ENCODE results near the gene ATP1A2.

Gene ATP1A2

DNA sequence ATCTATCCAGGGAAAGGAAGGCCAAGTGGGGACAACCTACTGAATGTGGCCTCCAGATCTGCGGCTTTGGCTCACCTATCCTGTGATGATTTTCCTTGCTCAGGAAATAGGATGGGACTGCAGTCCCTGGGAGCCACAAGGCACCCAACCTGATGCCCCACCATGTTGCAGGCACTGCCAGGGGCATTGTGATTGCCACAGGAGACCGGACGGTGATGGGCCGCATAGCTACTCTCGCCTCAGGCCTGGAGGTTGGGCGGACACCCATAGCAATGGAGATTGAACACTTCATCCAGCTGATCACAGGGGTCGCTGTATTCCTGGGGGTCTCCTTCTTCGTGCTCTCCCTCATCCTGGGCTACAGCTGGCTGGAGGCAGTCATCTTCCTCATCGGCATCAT is 11.8 kb downstream of the ATP1A2 start:
- DNase-seq = no peak

DNA sequence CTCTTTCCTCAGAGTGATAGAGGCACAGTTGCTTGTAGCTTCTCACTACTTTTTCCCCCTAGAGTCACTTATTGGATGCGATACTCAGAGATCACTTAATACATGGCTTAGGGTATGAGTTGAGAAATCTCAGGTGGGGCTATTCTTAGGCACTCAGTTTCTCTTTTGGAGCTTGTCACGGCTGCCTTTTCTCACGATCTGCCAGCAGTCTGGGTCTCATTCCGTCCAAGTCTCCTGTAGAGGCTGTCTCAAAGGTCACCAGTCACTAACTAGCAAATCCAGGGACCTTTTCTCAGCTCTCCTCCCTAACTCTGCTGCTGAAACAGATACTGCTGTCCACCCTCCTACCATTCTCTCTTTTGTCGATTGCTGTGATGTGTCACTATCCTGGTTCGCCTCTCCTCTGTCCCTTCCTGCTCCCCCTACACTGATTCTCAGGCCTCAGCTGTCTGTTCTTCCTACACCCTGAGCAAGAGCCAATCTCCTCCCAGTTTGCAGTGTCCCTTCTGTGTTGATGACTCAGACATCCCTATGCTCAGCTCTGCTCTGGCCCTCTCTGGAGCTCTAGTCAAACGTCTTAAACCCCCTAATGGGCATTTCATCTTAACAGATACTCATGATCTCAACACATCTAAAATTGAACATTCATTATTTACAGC is 12.4 kb downstream of the ATP1A2 start:
- DNase-seq = no peak

DNA sequence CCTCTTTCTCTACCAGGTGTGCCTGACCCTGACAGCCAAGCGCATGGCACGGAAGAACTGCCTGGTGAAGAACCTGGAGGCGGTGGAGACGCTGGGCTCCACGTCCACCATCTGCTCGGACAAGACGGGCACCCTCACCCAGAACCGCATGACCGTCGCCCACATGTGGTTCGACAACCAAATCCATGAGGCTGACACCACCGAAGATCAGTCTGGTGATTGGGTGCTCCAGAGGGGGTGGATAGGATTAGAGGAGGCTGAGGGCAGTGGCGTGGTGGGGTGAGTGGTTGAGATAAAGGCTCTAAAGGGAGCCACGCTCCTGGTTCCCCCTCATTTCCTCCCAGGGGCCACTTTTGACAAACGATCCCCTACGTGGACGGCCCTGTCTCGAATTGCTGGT is 13.1 kb downstream of the ATP1A2 start:
- no peak for DNase-seq

DNA sequence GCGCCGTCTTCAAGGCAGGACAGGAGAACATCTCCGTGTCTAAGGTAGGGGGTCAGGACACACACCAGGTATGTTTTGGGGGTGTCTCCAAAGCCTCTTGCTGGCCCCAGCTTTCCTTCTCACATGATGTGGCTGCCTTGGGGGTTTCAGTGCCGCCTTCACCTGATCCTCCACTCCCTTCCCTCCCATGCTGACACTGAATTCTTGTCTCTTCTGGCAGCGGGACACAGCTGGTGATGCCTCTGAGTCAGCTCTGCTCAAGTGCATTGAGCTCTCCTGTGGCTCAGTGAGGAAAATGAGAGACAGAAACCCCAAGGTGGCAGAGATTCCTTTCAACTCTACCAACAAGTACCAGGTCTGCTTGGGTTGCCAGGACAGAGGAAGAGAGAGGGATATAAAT is 13.5 kb downstream of the ATP1A2 start:
- DNase-seq = no peak

DNA sequence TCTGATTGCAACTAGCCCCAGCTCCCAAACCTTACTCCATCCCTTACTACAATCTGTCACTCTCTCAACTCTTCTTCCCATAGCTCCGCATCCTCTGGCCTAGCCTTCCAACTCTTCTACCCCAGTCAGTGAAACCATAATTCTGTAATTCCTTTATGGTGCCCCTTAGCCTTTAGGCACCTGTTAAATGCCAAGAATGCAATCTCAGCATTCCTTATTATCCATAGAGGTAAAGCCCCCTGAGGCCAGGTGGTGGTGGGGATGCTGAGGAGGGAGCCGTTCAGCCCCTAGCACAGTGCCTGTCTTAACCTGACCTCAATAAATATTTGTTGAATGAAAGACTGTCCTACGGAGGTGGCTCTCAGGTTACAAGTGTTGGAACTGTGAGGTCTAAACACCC is 14.0 kb downstream of the ATP1A2 start:
- no peak for DNase-seq

DNA sequence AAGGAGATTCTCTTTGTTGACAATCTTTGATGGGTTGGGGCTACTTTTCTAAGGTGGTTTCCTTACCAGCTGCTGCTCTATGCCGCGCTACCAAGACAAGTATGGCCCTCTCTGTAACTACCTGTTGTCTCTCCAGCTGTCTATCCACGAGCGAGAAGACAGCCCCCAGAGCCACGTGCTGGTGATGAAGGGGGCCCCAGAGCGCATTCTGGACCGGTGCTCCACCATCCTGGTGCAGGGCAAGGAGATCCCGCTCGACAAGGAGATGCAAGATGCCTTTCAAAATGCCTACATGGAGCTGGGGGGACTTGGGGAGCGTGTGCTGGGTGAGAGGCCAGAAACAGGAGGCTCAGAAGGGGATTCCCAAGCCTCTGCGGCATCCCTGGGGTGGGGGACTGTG is 14.4 kb downstream of the ATP1A2 start:
- DNase-seq = no peak

DNA sequence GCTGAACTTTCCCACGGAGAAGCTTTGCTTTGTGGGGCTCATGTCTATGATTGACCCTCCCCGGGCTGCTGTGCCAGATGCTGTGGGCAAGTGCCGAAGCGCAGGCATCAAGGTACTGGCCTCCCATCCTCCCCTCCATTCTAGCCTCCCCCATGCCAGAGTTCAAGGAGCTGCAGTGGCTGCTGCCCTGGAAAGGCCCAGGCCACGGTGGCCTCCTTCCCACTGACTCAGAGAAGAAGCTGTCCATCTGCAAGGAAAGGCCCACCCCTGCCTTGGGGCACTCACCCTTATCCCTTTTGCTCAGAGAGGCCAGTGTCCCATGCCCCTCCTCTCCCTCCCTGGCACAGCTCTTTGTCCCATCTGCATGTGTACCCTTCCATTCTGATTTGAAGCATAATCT is 14.9 kb downstream of the ATP1A2 start:
- DNase-seq = no peak

DNA sequence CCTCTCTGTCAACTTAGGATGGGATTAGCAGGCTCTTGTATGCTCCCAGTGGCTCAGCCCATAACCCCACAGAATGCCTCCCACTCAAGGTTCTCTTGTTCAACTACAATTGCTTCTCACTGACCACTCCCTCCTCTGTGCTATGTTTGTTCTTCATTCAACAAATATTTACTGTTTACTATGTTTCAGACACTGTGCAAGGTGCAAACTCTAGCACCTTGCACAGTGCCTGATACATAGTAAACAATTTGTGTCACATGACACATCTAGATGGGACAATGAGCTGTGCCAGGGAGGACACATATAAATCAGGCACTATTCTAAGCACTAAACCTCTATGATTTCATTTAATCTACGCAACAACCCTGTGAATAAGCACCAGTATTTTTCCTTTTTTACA is 15.4 kb downstream of the ATP1A2 start:
- no peak for DNase-seq

DNA sequence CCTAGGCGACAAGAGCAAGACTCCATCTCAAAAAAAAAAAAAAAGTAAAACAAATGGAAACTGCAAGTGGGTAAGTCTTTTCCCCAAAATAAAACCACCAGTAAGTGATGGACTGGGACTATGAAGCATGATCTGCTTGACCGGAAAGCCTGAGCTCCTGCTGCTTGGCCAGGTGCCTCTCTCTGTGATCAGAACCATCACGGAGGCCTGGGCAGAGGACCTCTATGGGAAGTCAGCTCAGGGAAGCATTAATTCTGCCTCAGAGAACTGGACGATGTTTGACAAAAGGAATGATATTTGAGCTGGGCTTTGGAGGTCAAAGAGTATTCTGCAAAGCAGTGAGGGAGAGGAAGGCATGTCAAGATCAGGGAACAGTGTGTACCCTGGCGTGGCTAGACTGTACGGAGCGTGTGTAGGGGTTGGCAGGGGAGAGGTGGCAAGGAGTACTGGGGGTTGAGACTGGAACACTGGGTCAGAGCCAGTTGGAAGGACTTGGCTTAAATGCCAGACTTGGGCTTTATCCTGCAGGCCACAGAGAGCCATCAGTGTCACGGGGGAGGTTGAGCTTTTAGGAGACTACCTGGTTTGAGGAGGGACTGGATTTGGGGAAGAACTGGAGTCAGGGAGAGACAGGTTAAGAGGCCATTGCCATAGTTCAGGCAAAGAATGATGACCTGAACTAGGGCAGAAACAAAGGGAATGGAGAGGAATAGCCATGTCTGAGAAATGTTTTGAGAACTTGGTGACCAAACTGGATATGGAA is 16.4 kb downstream of the ATP1A2 start:
- DNase-seq = no peak

DNA sequence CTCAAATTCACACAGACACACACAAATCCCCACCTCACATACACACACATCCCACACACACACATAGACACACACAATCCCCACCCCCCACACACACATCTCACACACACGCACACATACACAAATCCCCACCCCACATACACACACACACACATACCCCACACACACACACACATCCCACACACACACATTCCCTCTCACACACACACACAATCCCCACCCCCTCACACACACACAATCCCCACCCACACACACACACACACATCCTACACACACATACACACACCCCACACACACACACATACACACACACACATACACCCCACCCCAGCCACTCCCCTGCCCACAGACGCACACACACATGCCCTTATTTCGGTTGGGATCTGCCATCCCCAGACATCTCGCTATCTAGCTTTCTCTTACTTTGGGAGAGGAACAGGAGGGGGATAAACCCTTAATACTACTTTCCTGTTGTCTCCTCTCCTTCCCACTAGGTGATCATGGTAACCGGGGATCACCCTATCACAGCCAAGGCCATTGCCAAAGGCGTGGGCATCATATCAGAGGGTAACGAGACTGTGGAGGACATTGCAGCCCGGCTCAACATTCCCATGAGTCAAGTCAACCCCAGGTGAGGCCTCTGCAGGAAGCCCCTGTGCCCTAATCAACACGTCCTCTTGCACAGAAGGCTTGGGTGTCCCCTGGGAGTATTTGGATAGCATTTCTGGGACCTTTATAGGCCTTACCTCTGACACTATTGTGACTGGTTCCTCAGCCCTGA is 18.6 kb downstream of the ATP1A2 start:
- no peak for DNase-seq

DNA sequence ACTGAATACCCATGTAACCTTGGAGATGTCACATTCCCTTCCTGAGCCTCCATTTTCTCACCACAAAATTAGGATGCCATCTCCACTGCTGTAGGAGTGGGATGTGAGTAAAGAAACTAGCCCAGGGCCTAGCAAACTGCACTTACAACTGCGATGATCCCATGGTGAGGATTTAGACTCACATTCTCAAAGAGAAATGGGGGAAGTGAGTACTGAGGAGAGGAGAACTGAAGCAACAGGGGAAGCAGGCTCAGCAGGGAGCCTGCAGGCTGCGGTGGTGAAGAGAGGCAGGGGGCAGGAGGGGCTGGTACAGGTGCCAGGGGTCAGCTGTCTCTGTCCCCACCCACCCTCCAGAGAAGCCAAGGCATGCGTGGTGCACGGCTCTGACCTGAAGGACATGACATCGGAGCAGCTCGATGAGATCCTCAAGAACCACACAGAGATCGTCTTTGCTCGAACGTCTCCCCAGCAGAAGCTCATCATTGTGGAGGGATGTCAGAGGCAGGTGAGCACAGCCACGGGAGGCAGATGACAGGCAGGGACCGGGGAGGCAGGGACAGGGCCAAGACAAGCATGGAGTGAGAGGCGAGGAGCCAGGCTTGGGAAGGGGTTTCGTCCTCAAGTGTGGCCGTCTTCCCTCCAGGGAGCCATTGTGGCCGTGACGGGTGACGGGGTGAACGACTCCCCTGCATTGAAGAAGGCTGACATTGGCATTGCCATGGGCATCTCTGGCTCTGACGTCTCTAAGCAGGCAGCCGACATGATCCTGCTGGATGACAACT is 19.4 kb downstream of the ATP1A2 start:
- no peak for DNase-seq

DNA sequence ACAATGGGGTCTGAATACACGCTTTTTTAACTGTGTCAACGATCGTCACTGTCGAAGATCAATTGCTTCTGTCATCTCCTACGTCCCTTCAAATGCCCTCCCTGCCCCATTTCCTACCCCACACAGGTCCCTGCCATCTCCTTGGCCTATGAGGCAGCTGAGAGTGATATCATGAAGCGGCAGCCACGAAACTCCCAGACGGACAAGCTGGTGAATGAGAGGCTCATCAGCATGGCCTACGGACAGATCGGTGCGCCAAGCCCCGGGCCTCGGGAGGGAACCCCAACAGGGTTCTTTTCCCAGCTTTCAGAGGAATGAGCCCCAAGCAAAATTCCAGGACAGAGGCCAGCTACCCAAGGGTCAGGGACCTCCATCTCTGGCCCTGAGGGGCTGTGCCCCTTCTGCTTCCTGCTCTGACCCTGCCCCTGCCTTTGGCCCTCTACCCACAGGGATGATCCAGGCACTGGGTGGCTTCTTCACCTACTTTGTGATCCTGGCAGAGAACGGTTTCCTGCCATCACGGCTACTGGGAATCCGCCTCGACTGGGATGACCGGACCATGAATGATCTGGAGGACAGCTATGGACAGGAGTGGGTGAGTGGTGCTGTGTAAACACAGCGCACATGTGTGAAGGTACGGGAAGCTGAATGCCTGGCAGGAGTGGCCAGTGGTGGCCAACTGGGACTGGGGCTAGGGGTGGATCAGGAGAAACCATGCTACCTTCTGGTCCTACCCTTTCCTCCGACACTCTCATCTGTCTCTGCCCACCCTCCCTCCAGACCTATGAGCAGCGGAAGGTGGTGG is 20.8 kb downstream of the ATP1A2 start:
- DNase-seq = no peak

DNA sequence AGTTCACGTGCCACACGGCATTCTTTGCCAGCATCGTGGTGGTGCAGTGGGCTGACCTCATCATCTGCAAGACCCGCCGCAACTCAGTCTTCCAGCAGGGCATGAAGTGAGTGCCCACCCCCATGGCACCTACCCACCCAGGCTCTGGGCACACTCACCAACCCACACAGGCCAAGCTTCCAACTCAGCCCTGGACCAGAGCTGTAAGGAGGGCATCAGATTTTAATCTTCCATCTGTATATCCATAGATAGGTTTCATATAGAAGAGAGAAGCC is 21.3 kb downstream of the ATP1A2 start:
- DNase-seq = no peak

DNA sequence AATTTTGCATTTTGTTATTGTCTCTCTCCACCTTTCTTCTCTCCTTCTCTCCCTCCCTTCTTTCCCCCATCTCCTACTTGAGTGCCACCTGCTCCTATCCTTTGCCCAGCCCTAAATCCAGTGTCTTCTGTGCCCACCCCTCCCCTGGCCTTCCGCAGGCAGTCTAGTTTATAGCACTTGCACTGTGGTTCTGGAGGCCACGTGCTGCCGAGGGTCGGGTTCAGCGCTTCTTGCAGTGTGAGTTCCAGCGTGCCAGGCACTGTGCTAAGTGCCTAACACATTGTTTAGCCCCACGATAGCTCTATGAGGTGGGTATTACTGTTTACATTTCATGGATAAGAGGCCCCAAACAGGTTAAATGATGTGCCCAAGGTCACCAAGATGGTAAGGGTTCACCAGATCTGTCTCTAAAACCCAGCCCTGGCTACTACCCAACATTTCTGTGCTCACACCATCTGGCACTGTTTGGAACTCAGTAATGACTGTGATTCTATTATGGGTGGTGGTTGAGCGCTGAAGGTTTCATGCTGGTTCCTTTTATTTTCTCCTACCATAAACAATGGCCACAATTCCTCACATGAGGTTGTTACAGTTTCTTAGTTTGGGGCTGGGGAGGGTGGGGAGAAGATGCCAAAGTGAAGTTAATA is 21.8 kb downstream of the ATP1A2 start:
- no peak for DNase-seq

DNA sequence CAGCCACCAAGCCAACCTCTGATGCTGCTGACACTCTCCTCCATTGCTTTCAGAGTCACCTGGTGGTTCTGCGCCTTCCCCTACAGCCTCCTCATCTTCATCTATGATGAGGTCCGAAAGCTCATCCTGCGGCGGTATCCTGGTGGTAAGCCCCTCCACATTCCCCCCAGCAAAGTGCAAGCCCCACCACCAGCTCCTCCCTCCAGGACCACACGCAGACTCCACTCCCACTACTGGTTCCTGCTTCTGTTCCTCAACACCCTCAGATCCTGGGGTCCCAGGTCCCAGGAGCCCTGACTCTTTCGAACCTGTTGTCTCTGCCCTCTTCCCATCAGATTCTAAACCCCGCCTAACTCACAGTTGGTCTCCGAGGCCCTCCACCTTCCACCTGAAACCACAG is 24.3 kb downstream of the ATP1A2 start:
- no peak for DNase-seq

DNA sequence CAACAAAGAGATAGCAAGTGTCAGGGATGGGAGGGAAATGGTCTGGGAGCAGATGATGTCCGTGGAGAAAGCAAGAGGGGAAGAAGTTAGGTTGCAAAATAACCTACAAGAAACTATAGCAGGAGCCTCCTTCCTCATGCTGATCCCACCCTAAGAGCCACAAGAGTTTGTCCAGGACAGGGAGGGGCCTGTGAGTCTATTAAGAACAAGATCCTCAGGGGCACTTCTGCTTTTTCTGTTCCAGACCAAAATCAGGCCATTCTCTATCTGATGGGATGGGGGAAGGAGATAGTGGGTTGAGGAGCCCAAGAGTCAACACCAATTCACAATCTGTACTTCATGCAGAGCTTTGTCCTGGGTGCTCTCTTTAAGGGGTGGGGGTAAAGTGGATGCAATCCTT is 28.1 kb downstream of the ATP1A2 start:
- no peak for DNase-seq

DNA sequence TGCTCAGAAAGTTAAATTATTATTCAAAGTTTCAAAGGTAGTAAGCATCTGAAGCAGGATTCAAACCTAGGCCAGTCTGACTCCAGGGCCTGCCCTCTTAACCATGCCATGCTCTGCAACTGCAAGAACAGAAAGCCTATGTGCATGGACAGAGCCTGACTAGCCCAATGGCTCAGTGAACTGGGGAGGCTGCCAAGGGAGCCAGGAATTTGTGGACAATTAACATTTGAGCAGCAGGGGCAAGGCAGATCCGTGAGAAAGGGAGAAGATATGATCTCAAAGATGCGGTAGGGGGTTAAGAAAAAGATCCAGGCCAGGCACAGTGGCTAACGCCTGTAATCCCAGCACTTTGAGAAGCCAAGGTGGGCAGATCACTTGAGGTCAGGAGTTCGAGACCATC is 29.4 kb downstream of the ATP1A2 start:
- DNase-seq = no peak

DNA sequence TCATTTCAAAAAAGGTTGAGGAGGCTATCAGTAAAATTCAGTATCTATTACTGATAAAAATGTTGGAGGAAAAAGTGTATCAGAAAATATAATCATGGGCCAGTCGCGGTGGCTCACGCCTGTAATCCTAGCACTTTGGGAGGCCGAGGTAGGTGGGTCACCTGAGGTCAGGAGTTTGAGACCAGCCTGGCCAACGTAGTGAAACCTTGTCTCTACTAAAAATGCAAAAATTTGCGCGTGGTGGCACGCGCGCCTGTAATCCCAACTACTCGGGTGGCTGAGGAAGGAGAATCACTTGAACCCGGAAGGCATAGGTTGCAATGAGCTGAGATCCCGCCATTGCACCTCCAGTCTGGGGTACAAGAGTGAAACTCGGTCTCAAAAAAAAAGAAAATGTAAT is 30.5 kb downstream of the ATP1A2 start:
- no peak for DNase-seq

DNA sequence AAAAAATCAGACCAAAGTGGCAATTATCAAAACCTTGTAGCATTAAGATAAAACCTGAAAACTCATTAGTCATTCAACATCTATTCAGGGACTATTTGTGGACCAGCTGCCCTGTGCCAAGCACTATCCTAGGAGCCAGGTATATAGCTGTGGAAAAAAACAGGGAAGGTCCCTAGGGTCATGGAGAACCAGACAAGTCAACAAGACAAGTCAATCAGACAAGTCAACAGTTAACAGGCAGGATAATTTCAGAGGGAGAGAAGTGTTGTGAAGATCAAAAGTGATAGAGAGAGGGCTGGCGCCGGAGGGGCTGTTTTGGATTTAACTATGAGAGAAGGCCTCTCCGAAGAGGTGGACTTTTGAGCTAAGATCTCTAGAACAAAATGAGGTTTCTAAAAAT is 32.6 kb downstream of the ATP1A2 start:
- DNase-seq = no peak

DNA sequence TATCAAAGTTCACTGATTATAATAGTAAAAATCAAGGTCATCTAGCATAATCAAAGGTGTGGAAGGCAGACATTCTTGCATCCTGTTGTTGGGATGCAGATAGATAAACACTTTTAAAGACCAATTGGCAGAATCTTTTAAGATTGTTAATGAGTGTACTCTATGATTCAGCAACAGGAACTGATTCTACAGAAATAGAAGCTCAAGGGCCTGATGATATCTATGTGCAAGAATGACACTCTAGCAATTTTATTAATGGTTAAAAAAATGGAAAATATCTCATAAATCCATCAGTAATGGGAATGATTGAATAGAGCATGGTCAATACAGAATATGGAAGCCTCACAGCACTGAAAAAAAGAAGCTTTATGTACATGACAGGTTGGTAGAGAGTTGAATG is 33.7 kb downstream of the ATP1A2 start:
- DNase-seq = no peak

DNA sequence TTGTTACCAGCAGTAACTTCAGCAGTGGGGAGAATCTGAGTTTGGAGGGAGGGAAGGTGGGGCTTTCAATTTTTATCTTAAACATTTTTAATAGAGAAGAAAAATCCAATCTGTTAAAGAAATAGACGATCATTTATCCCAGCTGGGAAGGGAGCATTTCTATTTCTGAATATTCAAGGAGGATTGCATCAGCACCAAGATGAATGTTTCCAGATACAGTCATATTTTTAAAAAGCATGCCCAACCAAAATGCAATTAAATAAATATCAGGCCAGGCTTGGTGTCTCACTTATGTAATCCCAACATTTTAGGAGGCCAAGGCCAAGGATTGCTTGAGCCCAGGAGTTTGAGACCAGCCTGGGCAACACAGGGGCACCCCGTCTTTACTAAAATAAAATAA is 34.2 kb downstream of the ATP1A2 start:
- DNase-seq = no peak

DNA sequence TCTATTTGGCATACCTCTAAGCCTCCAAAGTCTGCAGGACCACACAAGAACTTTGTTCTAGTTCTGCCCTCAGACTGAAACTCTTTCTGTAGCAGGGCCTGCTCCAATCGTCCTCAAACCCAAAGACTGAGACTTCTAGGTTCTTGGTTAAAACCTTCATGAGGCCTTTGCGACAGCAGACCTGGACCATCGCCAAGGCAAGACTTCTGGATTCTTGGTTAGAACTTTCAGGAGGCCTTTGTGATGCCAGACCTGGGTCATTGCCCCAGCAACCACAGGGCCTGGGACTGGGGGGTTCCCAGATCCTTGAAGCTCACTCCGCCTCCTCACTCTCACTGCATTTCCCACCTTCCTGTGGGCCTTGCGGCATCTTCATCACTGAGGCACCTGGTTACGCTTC is 35.7 kb downstream of the ATP1A2 start, which contains the start of gene ATP1A4:
Gene ATP1A4 (plus strand): TSS at position 301 of the 400 bp plus-strand sequence. CDS start 438 bp downstream, outside the sequence.
- DNase-seq = no peak

Measured in CD4-positive, alpha-beta T cell treated with Interleukin-12 subunit alpha and Interleukin-12 subunit beta, for 1 hour (primary cell).